ENCODE results near the gene HHAT. TPM values are rescaled to one million over a fixed set of nuclear protein-coding genes. Genes with fewer than 3 reads are reported as not detected.

The HHAT gene
- total RNA-seq, 2 donors from 2014 or later = 4.5 to 4.6 TPM

DNA sequence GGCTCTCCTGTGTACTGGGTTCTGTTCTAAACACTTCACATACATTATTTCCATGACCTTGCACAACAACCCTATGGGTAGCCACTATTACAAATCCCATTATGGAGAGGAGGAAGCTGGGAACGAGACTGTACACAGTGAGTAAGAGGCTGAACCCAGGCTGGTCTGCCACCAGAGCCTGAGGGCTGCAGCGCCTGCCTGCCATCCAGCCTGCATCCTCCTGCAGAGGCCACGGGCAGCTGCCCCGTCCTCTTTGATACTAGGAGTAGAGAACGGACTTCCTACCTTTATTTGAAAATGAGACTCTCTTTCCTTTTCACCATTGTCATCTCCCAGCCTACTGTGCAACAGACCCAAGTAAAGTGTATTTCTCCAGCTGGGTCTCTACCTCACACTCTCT lies 370.0 kb downstream of the HHAT start:
- Histone ChIP-seq H3K4me3 (no peak overlapping the region), H3K4me1 (ENCODE audit: control insufficient read depth in 1 of 2, low read depth in 2 of 2) (no peaks in the 10 kb centered on the region), H3K27ac (no peak overlapping the region), H3K9me3 (no peaks in the 10 kb centered on the region), H3K27me3 (replicated peaks; ENCODE audit: insufficient read depth) (no peaks in the 10 kb centered on the region), H3K36me3 (no peaks in the 10 kb centered on the region)
- TF ChIP-seq, protein P1, sequence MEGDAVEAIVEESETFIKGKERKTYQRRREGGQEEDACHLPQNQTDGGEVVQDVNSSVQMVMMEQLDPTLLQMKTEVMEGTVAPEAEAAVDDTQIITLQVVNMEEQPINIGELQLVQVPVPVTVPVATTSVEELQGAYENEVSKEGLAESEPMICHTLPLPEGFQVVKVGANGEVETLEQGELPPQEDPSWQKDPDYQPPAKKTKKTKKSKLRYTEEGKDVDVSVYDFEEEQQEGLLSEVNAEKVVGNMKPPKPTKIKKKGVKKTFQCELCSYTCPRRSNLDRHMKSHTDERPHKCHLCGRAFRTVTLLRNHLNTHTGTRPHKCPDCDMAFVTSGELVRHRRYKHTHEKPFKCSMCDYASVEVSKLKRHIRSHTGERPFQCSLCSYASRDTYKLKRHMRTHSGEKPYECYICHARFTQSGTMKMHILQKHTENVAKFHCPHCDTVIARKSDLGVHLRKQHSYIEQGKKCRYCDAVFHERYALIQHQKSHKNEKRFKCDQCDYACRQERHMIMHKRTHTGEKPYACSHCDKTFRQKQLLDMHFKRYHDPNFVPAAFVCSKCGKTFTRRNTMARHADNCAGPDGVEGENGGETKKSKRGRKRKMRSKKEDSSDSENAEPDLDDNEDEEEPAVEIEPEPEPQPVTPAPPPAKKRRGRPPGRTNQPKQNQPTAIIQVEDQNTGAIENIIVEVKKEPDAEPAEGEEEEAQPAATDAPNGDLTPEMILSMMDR (IDR thresholded peaks at IDR 0.05) = no peak
- DNase-seq (ENCODE audit: low spot score) (no peak), ATAC-seq (ENCODE audit: insufficient number of reproducible peaks, low FRiP score, low read depth) (no peak)

- Histone ChIP-seq H3K27me3 (replicated peaks; ENCODE audit: insufficient read depth) (no peaks in the 10 kb centered on the region), H3K4me3 (no peak overlapping the region), H3K9me3 (no peaks in the 10 kb centered on the region), H3K27ac (no peak overlapping the region), H3K4me1 (ENCODE audit: control insufficient read depth in 1 of 2, low read depth in 2 of 2) (no peaks in the 10 kb centered on the region), H3K36me3 (no peaks in the 10 kb centered on the region)
- DNase-seq (ENCODE audit: low spot score) = no peak
- TF ChIP-seq, protein P1 (IDR thresholded peaks at IDR 0.05) = no peak
- ATAC-seq (ENCODE audit: insufficient number of reproducible peaks, low FRiP score, low read depth) = no peak
Observed at GRCh38 chr1:210700083-210700482, 371.4 kb downstream of the HHAT start.

GRCh38 chr1:210700511-210700910 lies 371.8 kb downstream of the HHAT start:
- ATAC-seq (ENCODE audit: insufficient number of reproducible peaks, low FRiP score, low read depth) = no peak
- H3K9me3 ChIP-seq = no peaks in the 10 kb centered on the region
- H3K36me3 ChIP-seq = no peaks in the 10 kb centered on the region

GRCh38 chr1:210702506-210702905 lies 373.8 kb downstream of the HHAT start:
- TF ChIP-seq, protein P1 (IDR thresholded peaks at IDR 0.05) = no peak
- H3K27me3 ChIP-seq (replicated peaks; ENCODE audit: insufficient read depth) = no peaks in the 10 kb centered on the region
- H3K4me3 ChIP-seq = no peak overlapping the region
- H3K27ac ChIP-seq = no peak overlapping the region
- no peaks in the 10 kb centered on the region for H3K36me3 ChIP-seq
- DNase-seq (ENCODE audit: low spot score) (no peak), ATAC-seq (ENCODE audit: insufficient number of reproducible peaks, low FRiP score, low read depth) (no peak)
- H3K4me1 ChIP-seq (ENCODE audit: control insufficient read depth in 1 of 2, low read depth in 2 of 2) = no peaks in the 10 kb centered on the region
- no peaks in the 10 kb centered on the region for H3K9me3 ChIP-seq

More at GRCh38 chr1:210700511-210700910, 371.8 kb downstream of the HHAT start:
- TF ChIP-seq, protein P1 (IDR thresholded peaks at IDR 0.05) = no peak
- no peak for DNase-seq (ENCODE audit: low spot score)
- H3K4me3 ChIP-seq = no peak overlapping the region
- H3K27ac ChIP-seq = no peak overlapping the region
- no peaks in the 10 kb centered on the region for H3K4me1 ChIP-seq (ENCODE audit: control insufficient read depth in 1 of 2, low read depth in 2 of 2)
- no peaks in the 10 kb centered on the region for H3K27me3 ChIP-seq (replicated peaks; ENCODE audit: insufficient read depth)

GRCh38 chr1:210703593-210703992 lies 374.9 kb downstream of the HHAT start:
- Histone ChIP-seq H3K27me3 (replicated peaks; ENCODE audit: insufficient read depth) (no peaks in the 10 kb centered on the region), H3K9me3 (no peaks in the 10 kb centered on the region), H3K4me3 (no peak overlapping the region), H3K36me3 (no peaks in the 10 kb centered on the region), H3K4me1 (ENCODE audit: control insufficient read depth in 1 of 2, low read depth in 2 of 2) (no peaks in the 10 kb centered on the region), H3K27ac (no peak overlapping the region)
- DNase-seq (ENCODE audit: low spot score) (no peak), ATAC-seq (ENCODE audit: insufficient number of reproducible peaks, low FRiP score, low read depth) (no peak)
- TF ChIP-seq, protein P1 (IDR thresholded peaks at IDR 0.05) = no peak

All from thoracic aorta (tissue), 2 donors.